A549 (cell line): ENCODE measurements around the gene HAUS8.

Experiments used
- CTCF ChIP-seq: fragments of >200 bp; sonication (Bioruptor Twin); formaldehyde crosslinking; IDR thresholded peaks from 3 replicates; pipeline ENCODE4 v1.5.1; 2016
- ELK1 ChIP-seq: fragments of 150-350 bp; IDR thresholded peaks from 2 replicates; pipeline ENCODE4 v1.6.1; 2014; ENCODE audit warnings: low read depth, mild to moderate bottlenecking, low read length
- HOXA7 ChIP-seq: fragments of 250-450 bp; sonication (Bioruptor Pico); IDR thresholded peaks from 2 replicates; pipeline ENCODE4 v1.5.0; 2020; ENCODE audit warnings: mild to moderate bottlenecking, moderate library complexity
- MAX ChIP-seq: IDR thresholded peaks from 2 replicates; pipeline ENCODE4 v1.6.1; 2012
- MYC ChIP-seq: IDR thresholded peaks from 2 replicates; pipeline ENCODE4 v1.6.1; 2012; ENCODE audit warnings: mild to moderate bottlenecking, inconsistent platforms, low read length, improper control_type of control experiment, borderline replicate concordance
- POLR2A ChIP-seq: IDR thresholded peaks from 2 replicates; pipeline ENCODE4 v1.6.1; 2012; ENCODE audit warnings: mild to moderate bottlenecking, low read length
- RAD21 ChIP-seq, 2 experiments: fragments of >200 bp in 1 of 2; sonication (Bioruptor Twin) in 1 of 2; formaldehyde crosslinking in 1 of 2; IDR thresholded peaks in 1 of 2; conservative IDR thresholded peaks in 1 of 2; 2 replicates in 1 of 2; 3 replicates in 1 of 2; pipeline ENCODE4 v1.6.1; 2012 to 2018; ENCODE audit warnings: inconsistent platforms in 1 of 2
- TP53 ChIP-seq: fragments of 250-450 bp; sonication (Bioruptor Pico); IDR thresholded peaks from 2 replicates; pipeline ENCODE4 v1.5.0; 2021; ENCODE audit warnings: mild to moderate bottlenecking, moderate library complexity
- ZFP36 ChIP-seq: fragments of 450-650 bp; IDR thresholded peaks from 2 replicates; pipeline ENCODE4 v1.6.1; 2014; ENCODE audit warnings: borderline replicate concordance; ENCODE audit not compliant: partially characterized antibody

- TF ChIP-seq ZFP36 (no peak), TP53 (CRISPR knock-in tag) (no peak), ELK1 (no peak), CTCF (no peak), RAD21 (conservative IDR thresholded peaks at IDR 0.05 in 1 of 2, IDR thresholded peaks at IDR 0.05 in 1 of 2) (no peak), MAX (no peak), HOXA7 (CRISPR knock-in tag) (no peak), MYC (no peak), POLR2A (no peak)
These were observed 17.0 kb downstream of the HAUS8 start for GRCh38 chr19:17058236-17058635.
